Endodermal cell (in vitro differentiated cells): ENCODE data around the gene OPN1SW. TPM values are rescaled to one million over a fixed set of nuclear protein-coding genes. Genes with fewer than 3 reads are reported as not detected.
A peak's percentile ranks its signal among the peaks of the same experiment; 100 is the strongest.

ENCODE experiments used
- DNase-seq: peaks from one replicate; pipeline ENCODE4 v3.0.0-alpha.2; 2017
- H3K27ac ChIP-seq: 2 replicates; pipeline ENCODE4 v1.5.1; 2013; ENCODE audit warnings: mild to moderate bottlenecking, low read depth, low read length, moderate library complexity
- H3K27me3 ChIP-seq: 2 replicates; pipeline ENCODE4 v1.6.1; 2013; ENCODE audit warnings: mild to moderate bottlenecking, low read length, moderate library complexity; ENCODE audit not compliant: insufficient read depth, control insufficient read depth, poor library complexity, severe bottlenecking
- H3K36me3 ChIP-seq: 2 replicates; pipeline ENCODE4 v1.7.0; 2013; ENCODE audit warnings: mild to moderate bottlenecking, low read length, moderate library complexity; ENCODE audit not compliant: control insufficient read depth, insufficient read depth
- H3K4me1 ChIP-seq: one replicate; pipeline ENCODE4 v1.7.0; 2013; ENCODE audit warnings: low read length; ENCODE audit not compliant: control insufficient read depth, insufficient read depth
- H3K4me3 ChIP-seq: 2 replicates; pipeline ENCODE4 v1.5.1; 2013; ENCODE audit warnings: mild to moderate bottlenecking, low read length, moderate library complexity
- H3K9ac ChIP-seq: 2 replicates; pipeline ENCODE4 v1.6.1; 2013; ENCODE audit warnings: mild to moderate bottlenecking, low read length, moderate library complexity; ENCODE audit not compliant: poor library complexity, severe bottlenecking; ENCODE audit errors: extremely low read depth
- H3K9me3 ChIP-seq: 2 replicates; pipeline ENCODE4 v1.6.1; 2013; ENCODE audit warnings: mild to moderate bottlenecking, low read length, moderate library complexity; ENCODE audit not compliant: control insufficient read depth
- H3K27ac Mint-ChIP-seq: 2 replicates; pipeline ENCODE4 v1.8.0; 2020; ENCODE audit warnings: mixed read lengths
- H3K27me3 Mint-ChIP-seq: 2 replicates; pipeline ENCODE4 v1.8.0; 2021; ENCODE audit warnings: mild to moderate bottlenecking, mixed read lengths; ENCODE audit not compliant: insufficient read depth
- H3K36me3 Mint-ChIP-seq: 2 replicates; pipeline ENCODE4 v1.8.0; 2020; ENCODE audit warnings: low read depth, mixed read lengths
- H3K4me1 Mint-ChIP-seq: 2 replicates; pipeline ENCODE4 v1.8.0; 2020; ENCODE audit warnings: mixed read lengths
- H3K4me3 Mint-ChIP-seq: 2 replicates; pipeline ENCODE4 v1.8.0; 2020; ENCODE audit warnings: mild to moderate bottlenecking, moderate library complexity, mixed read lengths
- H3K9me3 Mint-ChIP-seq: 2 replicates; pipeline ENCODE4 v1.8.0; 2020; ENCODE audit warnings: mild to moderate bottlenecking, mixed read lengths
- CTCF ChIP-seq: fragments of 200-600 bp; sonication (generic); conservative IDR thresholded peaks from 2 replicates; pipeline ENCODE4 v1.5.0; 2021; ENCODE audit warnings: antibody characterized with exemption, mild to moderate bottlenecking
- WGBS, 2 experiments: methylation state at CpG; one replicate each; pipeline versions ENCODE4 v1.1.5 to v1.1.7; 2013; ENCODE audit warnings: missing lambda C conversion rate in 2 of 2, mixed read lengths in 1 of 2; ENCODE audit not compliant: insufficient coverage in 1 of 2, insufficient read length in 1 of 2; 5-methylcytosine and 5-hydroxymethylcytosine counted together
- total RNA-seq, 2 donors: library from RNA; stranded (reverse); fragmentation: NEBNext Ultra II Directional in 1 of 2; extraction: Animal tissue kit (Norgen Biotek cat#: 25700) in 1 of 2; gene quantifications; 2 replicates in 1 of 2; 3 replicates in 1 of 2; pipeline ENCODE4 v1.2.1, GENCODE V29; 2021

The OPN1SW gene
- total RNA-seq, 2 donors from 2014 or later, result not detected

GRCh38 chr7:128740996-128741395 is 34.6 kb downstream of the OPN1SW start:
- WGBS, 2 experiments, result 94 to 98% methylated on average over 2 to 3 of the region's 3 CpGs
- Mint-ChIP-seq H3K27ac (no peak overlapping the region), H3K9me3 (no peaks in the 10 kb centered on the region)

GRCh38 chr7:128739990-128740682 is 35.5 kb downstream of the OPN1SW start:
- Histone ChIP-seq H3K9me3 (no peaks in the 10 kb centered on the region), H3K36me3 (peaks cover under 1% of the 10 kb centered on the region), H3K27me3 (no peaks in the 10 kb centered on the region), H3K4me1 (peaks cover 4% of the 10 kb centered on the region), H3K4me3 (peak overlapping the region; percentile 98), H3K9ac (peak overlapping the region; percentile 97), H3K27ac (no peak overlapping the region)
- Mint-ChIP-seq H3K27me3 (peaks cover 8% of the 10 kb centered on the region), H3K4me3 (peak overlapping the region; percentile 99), H3K27ac (peak overlapping the region; percentile 98), H3K36me3 (peaks cover 3% of the 10 kb centered on the region), H3K4me1 (peaks cover 19% of the 10 kb centered on the region), H3K9me3 (no peaks in the 10 kb centered on the region)
- no peak for TF ChIP-seq CTCF
- DNase-seq, result no peak
- WGBS, 2 experiments, result 11 to 16% methylated on average over 9 to 13 of the region's 13 CpGs

More at GRCh38 chr7:128740996-128741395, 34.6 kb downstream of the OPN1SW start:
- TF ChIP-seq CTCF, result no peak
- peaks cover 9% of the 10 kb centered on the region for H3K36me3 ChIP-seq
- Mint-ChIP-seq H3K4me3 (no peak overlapping the region), H3K4me1 (peaks cover 19% of the 10 kb centered on the region), H3K36me3 (peaks cover 9% of the 10 kb centered on the region), H3K27me3 (peaks cover 8% of the 10 kb centered on the region)
- no peaks in the 10 kb centered on the region for H3K27me3 ChIP-seq
- peaks cover 4% of the 10 kb centered on the region for H3K4me1 ChIP-seq
- H3K4me3 ChIP-seq, result peak overlapping the region; percentile 98
- no peak for DNase-seq
- no peak overlapping the region for H3K27ac ChIP-seq
- peak overlapping the region; percentile 97 for H3K9ac ChIP-seq
- H3K9me3 ChIP-seq, result no peaks in the 10 kb centered on the region

GRCh38 chr7:128739048-128739962 is 36.3 kb downstream of the OPN1SW start, which contains the start of gene CALU:
Gene CALU (plus strand): TSS chr7:128739359. CDS start chr7:128748584, 9,225 bp downstream.
- no peaks in the 10 kb centered on the region for H3K27me3 ChIP-seq
- no peak for TF ChIP-seq CTCF
- no peaks in the 10 kb centered on the region for H3K9me3 Mint-ChIP-seq
- H3K27ac ChIP-seq, result peak within 1 kb of the TSS; percentile 85
- peak within 1 kb of the TSS; percentile 98 for H3K4me3 ChIP-seq
- H3K27me3 Mint-ChIP-seq, result peaks cover 8% of the 10 kb centered on the region
- no peaks in the 10 kb centered on the region for H3K36me3 ChIP-seq
- no peaks in the 10 kb centered on the region for H3K9me3 ChIP-seq
- peak within 1 kb of the TSS; percentile 98 for H3K27ac Mint-ChIP-seq
- H3K4me1 Mint-ChIP-seq, result peaks cover 19% of the 10 kb centered on the region
- WGBS, 2 experiments, result 0% methylated on average over 23 to 74 of the region's 74 CpGs
- peak; percentile 98 for DNase-seq
- peak within 1 kb of the TSS; percentile 97 for H3K9ac ChIP-seq
- H3K36me3 Mint-ChIP-seq, result peaks cover 3% of the 10 kb centered on the region
- peaks cover 4% of the 10 kb centered on the region for H3K4me1 ChIP-seq
- H3K4me3 Mint-ChIP-seq, result peak within 1 kb of the TSS; percentile 99
